ENCODE data around the gene ITPR3. TPM values are rescaled to one million over a fixed set of nuclear protein-coding genes. Genes with fewer than 3 reads are reported as not detected.

Gene ITPR3
- total and polyA plus RNA-seq, 2 donors (not counting 3 experiments of a cell fraction or from before 2014, with no cell fraction given) = 28.8 to 52.2 TPM

- no peak overlapping the region for H3K4me3 ChIP-seq (replicated peaks in 1 of 3; ENCODE audit: insufficient read depth in 1 of 3, low read depth in 1 of 3, low read length in 3 of 3)
- intact Hi-C loops (cut with micrococcal nuclease) (no loop called here), dilution Hi-C loops (cut with MboI; ENCODE audit: extremely low pct_ligation_motif_present, low sequenced_read_pairs) (no loop called here)
- POLR2A ChIA-PET = no interaction called here
- no peaks in the 10 kb centered on the region for H3K9me3 ChIP-seq (replicated peaks; ENCODE audit: control insufficient read depth, insufficient read depth, low read length)
- CTCF ChIA-PET = interaction anchor here (0.6 to 1.1 kb wide), 2 partner anchors 13 to 74 kb away, joined by 3 read pairs; partner anchors contain the start of gene UQCC2
- H3K27ac ChIP-seq (ENCODE audit: insufficient read depth, low read depth, low read length) = no peak overlapping the region
- no peaks in the 10 kb centered on the region for H3K4me1 ChIP-seq (ENCODE audit: control insufficient read depth, extremely low read depth, insufficient read depth, low read length)
- FAIRE-seq = no peak
- H3K4me2 ChIP-seq (ENCODE audit: insufficient read depth, low read length) = no peak overlapping the region
- peaks cover 20 to 23% of the 10 kb centered on the region in 2 experiments for H3K27me3 ChIP-seq (ENCODE audit: control insufficient read depth in 2 of 2, insufficient read depth in 2 of 2, low read length in 2 of 2)
- H4K20me1 ChIP-seq (replicated peaks; ENCODE audit: control insufficient read depth, extremely low read depth, insufficient read depth, low read length) = no peaks in the 10 kb centered on the region
- H3K9ac ChIP-seq (replicated peaks; ENCODE audit: extremely low read depth, insufficient read depth, low read length) = no peak overlapping the region
- TF ChIP-seq POLR2A (IDR thresholded peaks at IDR 0.05; ENCODE audit: low read depth, low read length) = no peak
- TF ChIP-seq JUN (IDR thresholded peaks at IDR 0.05; ENCODE audit: borderline replicate concordance, insufficient read depth, insufficient read length, low read depth) = no peak
- no peak for TF ChIP-seq GATA2 (IDR thresholded peaks at IDR 0.05; ENCODE audit: insufficient read depth, insufficient read length, low read depth, low read length)
- no peak for TF ChIP-seq POLR2AphosphoS5 (IDR thresholded peaks at IDR 0.05; ENCODE audit: insufficient read depth, low read depth, low read length)
- TF ChIP-seq EZH2 (IDR thresholded peaks at IDR 0.05; ENCODE audit: borderline replicate concordance, low read depth, low read length, severe bottlenecking) = no peak
- TF ChIP-seq MYC (IDR thresholded peaks at IDR 0.05; ENCODE audit: low read depth, low read length) = no peak
- no peak for TF ChIP-seq FOS (IDR thresholded peaks at IDR 0.05; ENCODE audit: borderline replicate concordance, insufficient read depth, low read length)
- no peak for TF ChIP-seq MAX (IDR thresholded peaks at IDR 0.05; ENCODE audit: insufficient read depth, insufficient read length)
- TF ChIP-seq CTCF (IDR thresholded peaks at IDR 0.05; ENCODE audit: extremely low read depth in 1 of 2, insufficient read depth in 1 of 2, low read depth in 1 of 2, low read length in 2 of 2) = no peak
- H3K79me2 ChIP-seq (ENCODE audit: control insufficient read depth, insufficient read depth, low read length) = no peaks in the 10 kb centered on the region
- no peaks in the 10 kb centered on the region for H3K9me1 ChIP-seq (replicated peaks; ENCODE audit: control insufficient read depth, extremely low read depth, insufficient read depth, low read length)
- H2AFZ ChIP-seq (ENCODE audit: low read depth, low read length) = no peak overlapping the region
- BruUV-seq (replicated peaks) = no TSS peak
- DNase-seq (ENCODE audit: low read depth, low spot score) = no peak
- H3K36me3 ChIP-seq (ENCODE audit: control insufficient read depth in 2 of 2, extremely low read depth in 1 of 2, insufficient read depth in 2 of 2, low read length in 2 of 2) = no peaks in the 10 kb centered on the region
These were observed 103.2 kb downstream of the ITPR3 start for GRCh38 chr6:33724102-33725023.

All from endothelial cell of umbilical vein (primary cell).